Activated T-cell treated with anti-CD3 and anti-CD28 coated beads, Interleukin-2, amount 50 U/mL, for 4 hours (primary cell): ENCODE data around the gene GPD2. TPM values are rescaled to one million over a fixed set of nuclear protein-coding genes. Genes with fewer than 3 reads are reported as not detected.

Experiments
- ATAC-seq, 2 donors: fragments of 200-7000 bp; cut with Tn5 transposase; one replicate each; pipeline ENCODE4 v1.10.0; 2021
- DNase-seq: peaks from one replicate; pipeline ENCODE4 v3.0.0-alpha.2; 2020
- H3K27me3 Mint-ChIP-seq: one replicate; pipeline ENCODE4 v1.8.0; 2021; ENCODE audit warnings: low read depth, mixed read lengths
- H3K36me3 Mint-ChIP-seq: one replicate; pipeline ENCODE4 v1.8.0; 2022; ENCODE audit warnings: mixed read lengths; ENCODE audit not compliant: insufficient read depth
- H3K4me1 Mint-ChIP-seq: one replicate; pipeline ENCODE4 v1.8.0; 2021; ENCODE audit warnings: low read depth, mixed read lengths
- H3K4me3 Mint-ChIP-seq: one replicate; pipeline ENCODE4 v1.8.0; 2021; ENCODE audit warnings: mild to moderate bottlenecking, moderate library complexity, mixed read lengths
- H3K9me3 Mint-ChIP-seq: one replicate; pipeline ENCODE4 v1.8.0; 2021; ENCODE audit warnings: mixed read lengths
- total RNA-seq, 3 donors: library from RNA; stranded (reverse); gene quantifications; one replicate each; pipeline ENCODE4 v1.2.1, GENCODE V29; 2021

GPD2 gene
- total RNA-seq = 10 to 100 TPM; 20.7 to 21.1 (median 21.0) TPM

- DNase-seq = peak; percentile 45
- peaks cover 38% of the 10 kb centered on the region for H3K4me1 Mint-ChIP-seq
- peaks cover 4% of the 10 kb centered on the region for H3K36me3 Mint-ChIP-seq
- ATAC-seq = peak; percentile 75 to 80
- no peaks in the 10 kb centered on the region for H3K27me3 Mint-ChIP-seq
- H3K9me3 Mint-ChIP-seq = no peaks in the 10 kb centered on the region
- peak within 1 kb of the TSS; percentile 98 for H3K4me3 Mint-ChIP-seq
These were observed at the start of gene GPD2 for GRCh38 chr2:156435718-156436496. GPD2 (plus strand) TSS chr2:156436379; CDS start chr2:156476106, 39,727 bp downstream.

GRCh38 chr2:156394033-156394741 lies 42.0 kb upstream of the GPD2 start:
- H3K4me3 Mint-ChIP-seq = no peak overlapping the region
- no peak for DNase-seq
- no peaks in the 10 kb centered on the region for H3K36me3 Mint-ChIP-seq
- no peak for ATAC-seq
- H3K4me1 Mint-ChIP-seq = peaks cover 12% of the 10 kb centered on the region
- peaks cover 3% of the 10 kb centered on the region for H3K27me3 Mint-ChIP-seq
- no peaks in the 10 kb centered on the region for H3K9me3 Mint-ChIP-seq

- ATAC-seq (no peak), DNase-seq (no peak)
- peaks cover 25% of the 10 kb centered on the region for H3K4me1 Mint-ChIP-seq
- no peaks in the 10 kb centered on the region for H3K36me3 Mint-ChIP-seq
- no peak overlapping the region for H3K4me3 Mint-ChIP-seq
- peaks cover 3% of the 10 kb centered on the region for H3K27me3 Mint-ChIP-seq
- no peaks in the 10 kb centered on the region for H3K9me3 Mint-ChIP-seq
These were observed 40.1 kb upstream of the GPD2 start for GRCh38 chr2:156396126-156396525.

DNA sequence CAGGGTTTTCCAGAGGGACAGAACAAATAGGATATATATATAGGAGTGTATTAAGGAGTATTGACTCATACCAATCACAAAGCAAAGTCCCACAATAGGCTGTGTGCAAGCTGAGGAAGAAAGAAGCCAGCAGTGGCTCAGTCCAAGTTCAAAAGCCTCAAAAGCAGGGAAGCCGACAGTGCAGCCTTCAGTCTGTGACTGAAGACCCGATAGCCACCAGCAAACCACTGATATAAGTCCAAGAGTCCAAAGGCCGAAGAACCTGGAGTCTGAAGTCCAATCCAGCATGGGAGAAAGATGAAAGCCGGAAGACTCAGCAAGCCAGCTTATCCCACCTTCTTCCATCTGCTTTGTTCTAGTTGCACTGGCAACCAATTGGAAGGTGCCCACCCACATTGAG lies 39.0 kb upstream of the GPD2 start:
- no peaks in the 10 kb centered on the region for H3K36me3 Mint-ChIP-seq
- peaks cover 3% of the 10 kb centered on the region for H3K27me3 Mint-ChIP-seq
- ATAC-seq = no peak
- H3K4me3 Mint-ChIP-seq = no peak overlapping the region
- H3K9me3 Mint-ChIP-seq = no peaks in the 10 kb centered on the region
- no peak for DNase-seq
- H3K4me1 Mint-ChIP-seq = peaks cover 28% of the 10 kb centered on the region

- H3K4me1 Mint-ChIP-seq = peaks cover 28% of the 10 kb centered on the region
- H3K9me3 Mint-ChIP-seq = no peaks in the 10 kb centered on the region
- H3K4me3 Mint-ChIP-seq = no peak overlapping the region
- H3K27me3 Mint-ChIP-seq = peaks cover 3% of the 10 kb centered on the region
- no peak for DNase-seq
- no peak for ATAC-seq
- H3K36me3 Mint-ChIP-seq = no peaks in the 10 kb centered on the region
These were observed 38.0 kb upstream of the GPD2 start for GRCh38 chr2:156398176-156398575.

GRCh38 chr2:156399224-156399949 lies 36.8 kb upstream of the GPD2 start:
- Mint-ChIP-seq H3K4me1 (peaks cover 28% of the 10 kb centered on the region), H3K4me3 (peak overlapping the region; percentile 78), H3K36me3 (no peaks in the 10 kb centered on the region), H3K9me3 (no peaks in the 10 kb centered on the region), H3K27me3 (peaks cover 3% of the 10 kb centered on the region)
- ATAC-seq (no peak), DNase-seq (no peak)

- ATAC-seq (peak; percentile 58 to 61), DNase-seq (no peak)
- H3K4me1 Mint-ChIP-seq = peaks cover 28% of the 10 kb centered on the region
- no peaks in the 10 kb centered on the region for H3K36me3 Mint-ChIP-seq
- peaks cover 3% of the 10 kb centered on the region for H3K27me3 Mint-ChIP-seq
- peak overlapping the region; percentile 78 for H3K4me3 Mint-ChIP-seq
- no peaks in the 10 kb centered on the region for H3K9me3 Mint-ChIP-seq
These were observed 36.1 kb upstream of the GPD2 start for GRCh38 chr2:156399950-156400705.

DNA sequence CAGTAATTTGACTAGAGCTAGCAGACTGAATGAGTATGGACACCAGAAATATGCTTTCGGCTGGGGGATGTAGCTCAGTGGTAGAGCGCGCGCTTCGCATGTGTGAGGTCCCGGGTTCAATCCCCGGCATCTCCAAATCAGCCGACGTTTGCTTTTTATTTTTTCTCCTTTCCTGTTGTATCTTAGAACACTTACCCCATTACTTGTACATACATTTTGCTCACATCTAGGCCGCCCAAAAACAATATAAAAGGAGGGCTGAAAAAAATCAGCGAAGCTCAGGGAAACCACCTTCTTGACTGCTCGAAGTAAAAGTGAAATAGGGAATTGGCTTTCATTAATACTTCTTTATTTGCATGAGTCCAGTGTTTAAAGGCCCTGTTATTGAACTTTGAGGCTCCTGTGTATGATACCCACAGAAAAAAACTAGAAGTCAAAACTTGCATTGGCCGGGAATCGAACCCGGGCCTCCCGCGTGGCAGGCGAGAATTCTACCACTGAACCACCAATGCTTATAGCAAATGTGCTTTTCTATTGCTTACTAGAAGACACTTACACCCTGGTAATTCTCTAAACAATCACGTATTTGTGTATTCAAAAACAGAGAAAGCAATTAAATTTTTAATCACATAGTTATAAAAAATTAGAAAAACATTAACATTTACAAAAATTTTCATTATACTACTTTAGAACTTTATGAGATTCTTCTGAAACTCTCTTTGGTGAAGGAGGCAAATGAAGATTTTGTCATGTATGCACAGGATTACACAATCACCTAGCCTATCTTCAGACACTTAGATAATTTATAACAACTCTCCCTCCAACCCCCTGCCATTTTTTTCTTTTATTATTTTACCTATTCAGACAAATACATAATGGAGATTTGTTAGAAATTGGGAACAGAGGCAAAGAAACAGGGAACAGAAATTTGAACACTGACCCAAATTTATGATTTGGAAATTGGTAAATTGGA lies 35.2 kb upstream of the GPD2 start:
- H3K4me3 Mint-ChIP-seq = peak overlapping the region; percentile 78
- peak; percentile 75 to 78 for ATAC-seq
- H3K27me3 Mint-ChIP-seq = no peaks in the 10 kb centered on the region
- H3K4me1 Mint-ChIP-seq = peaks cover 28% of the 10 kb centered on the region
- no peaks in the 10 kb centered on the region for H3K9me3 Mint-ChIP-seq
- no peaks in the 10 kb centered on the region for H3K36me3 Mint-ChIP-seq
- peak; percentile 78 for DNase-seq

GRCh38 chr2:156401861-156402260 lies 34.3 kb upstream of the GPD2 start:
- ATAC-seq (no peak), DNase-seq (no peak)
- no peaks in the 10 kb centered on the region for H3K27me3 Mint-ChIP-seq
- H3K4me1 Mint-ChIP-seq = peaks cover 28% of the 10 kb centered on the region
- no peaks in the 10 kb centered on the region for H3K9me3 Mint-ChIP-seq
- H3K36me3 Mint-ChIP-seq = no peaks in the 10 kb centered on the region
- no peak overlapping the region for H3K4me3 Mint-ChIP-seq

DNA sequence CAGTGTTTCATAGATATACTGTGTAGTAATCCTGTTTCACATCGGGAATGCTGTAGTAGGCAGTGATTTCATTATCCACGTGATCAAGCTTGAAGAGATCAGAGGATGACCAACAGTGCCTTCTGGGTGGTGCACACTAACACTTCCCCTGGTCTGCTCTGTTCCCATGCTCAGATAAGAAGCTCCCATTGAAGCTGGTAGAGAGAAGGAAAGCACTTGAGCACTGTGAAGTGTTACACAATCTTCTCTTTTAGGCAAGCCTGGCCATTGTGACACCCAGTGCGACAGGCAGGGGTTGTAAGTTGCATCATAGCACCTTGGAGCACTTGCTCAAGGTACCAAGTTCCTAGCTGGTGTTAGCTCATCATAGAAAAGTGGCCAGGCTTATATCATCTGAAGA lies 30.6 kb upstream of the GPD2 start:
- peaks cover 6% of the 10 kb centered on the region for H3K4me1 Mint-ChIP-seq
- no peak for ATAC-seq

GRCh38 chr2:156411835-156412234 lies 24.3 kb upstream of the GPD2 start:
- H3K9me3 Mint-ChIP-seq = no peaks in the 10 kb centered on the region
- no peak for ATAC-seq
- no peak overlapping the region for H3K4me3 Mint-ChIP-seq
- H3K27me3 Mint-ChIP-seq = peaks cover 5% of the 10 kb centered on the region
- no peak for DNase-seq
- no peaks in the 10 kb centered on the region for H3K4me1 Mint-ChIP-seq
- H3K36me3 Mint-ChIP-seq = no peaks in the 10 kb centered on the region

More for the DNA sequence above, 30.6 kb upstream of the GPD2 start:
- no peak overlapping the region for H3K4me3 Mint-ChIP-seq
- no peaks in the 10 kb centered on the region for H3K36me3 Mint-ChIP-seq
- DNase-seq = no peak
- no peaks in the 10 kb centered on the region for H3K9me3 Mint-ChIP-seq
- H3K27me3 Mint-ChIP-seq = no peaks in the 10 kb centered on the region

GRCh38 chr2:156421851-156422250 lies 14.3 kb upstream of the GPD2 start:
- Mint-ChIP-seq H3K9me3 (no peaks in the 10 kb centered on the region), H3K36me3 (no peaks in the 10 kb centered on the region), H3K4me3 (no peak overlapping the region), H3K4me1 (no peaks in the 10 kb centered on the region), H3K27me3 (peaks cover 4% of the 10 kb centered on the region)
- no peak for ATAC-seq
- no peak for DNase-seq

DNA sequence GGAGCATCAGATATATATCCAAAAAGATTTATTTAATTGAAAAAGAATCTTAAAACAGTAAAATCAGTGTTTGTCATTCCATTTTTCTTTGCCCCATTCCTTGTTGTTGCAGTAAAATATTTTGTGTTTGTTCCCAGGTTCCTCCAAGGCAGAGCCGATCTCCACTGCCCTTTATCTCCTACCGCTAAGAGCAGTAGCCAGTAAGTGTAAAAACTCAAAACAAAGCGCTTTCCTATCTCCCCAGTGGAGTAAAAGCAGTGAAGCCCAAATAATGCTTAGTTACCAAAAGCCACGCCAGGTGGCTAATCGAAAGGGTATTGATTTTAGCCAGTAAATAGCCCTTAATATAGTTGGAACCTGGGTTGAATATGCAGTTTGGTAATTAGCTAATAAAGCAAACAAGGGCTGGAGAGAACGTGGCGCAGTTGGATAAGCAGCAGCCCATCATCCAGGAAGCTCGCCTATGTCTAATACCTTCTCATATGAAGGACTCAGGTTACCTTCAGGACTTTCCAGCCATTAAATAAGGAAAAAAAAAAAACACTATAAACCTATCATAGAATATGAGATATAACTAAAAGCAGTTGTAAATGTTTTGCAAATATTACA lies 12.4 kb upstream of the GPD2 start:
- Mint-ChIP-seq H3K4me3 (no peak overlapping the region), H3K9me3 (no peaks in the 10 kb centered on the region), H3K27me3 (peaks cover 4% of the 10 kb centered on the region), H3K36me3 (no peaks in the 10 kb centered on the region), H3K4me1 (no peaks in the 10 kb centered on the region)
- ATAC-seq = no peak
- DNase-seq = no peak
